OCI-LY7 (cell line): Measurements from ENCODE around the gene CASKIN1. TPM values are rescaled to one million over a fixed set of nuclear protein-coding genes. Genes with fewer than 3 reads are reported as not detected.

Experiments used
- BruUV-seq: library from RNA; stranded (reverse); fragments of 400-500 nt; replicated peaks from 2 replicates; lab custom pipeline; 2021; lab: Mats Ljungman, UMichigan
- CTCF ChIA-PET: fragments of 300-600 bp; sonication (Branson Sonifier 250); formaldehyde crosslinking; loops from one replicate; lab custom pipeline; 2022; ENCODE audit warnings: antibody characterized with exemption; ENCODE audit not compliant: unreplicated experiment; lab: Charles Lee
- POLR2A ChIA-PET: fragments of 300-600 bp; sonication (Branson Sonifier 250); formaldehyde crosslinking; loops from one replicate; lab custom pipeline; 2022; ENCODE audit warnings: antibody characterized with exemption; lab: Charles Lee
- DNase-seq: peaks from one replicate; pipeline ENCODE4 v3.0.0-alpha.2; 2015; ENCODE audit warnings: low spot score
- H2AFZ ChIP-seq: fragments of 200-600 bp; sonication (generic), shearing (Covaris generic); 2 replicates; pipeline ENCODE4 v1.6.1; 2014; ENCODE audit warnings: mild to moderate bottlenecking, antibody characterized with exemption, low read length, moderate library complexity
- H3K27ac ChIP-seq: fragments of 200-600 bp; sonication (generic); 2 replicates; pipeline ENCODE4 v1.5.1; 2014; ENCODE audit warnings: mixed run types, low read depth, mild to moderate bottlenecking, moderate library complexity, low read length, inconsistent platforms; ENCODE audit not compliant: poor library complexity, severe bottlenecking
- H3K36me3 ChIP-seq: fragments of 200-600 bp; sonication (generic); 2 replicates; pipeline ENCODE4 v1.6.1; 2014; ENCODE audit warnings: mild to moderate bottlenecking, antibody characterized with exemption, low read length, moderate library complexity, mixed read lengths; ENCODE audit not compliant: insufficient read depth
- H3K4me1 ChIP-seq: fragments of 200-600 bp; sonication (generic); 2 replicates; pipeline ENCODE4 v1.5.1; 2014; ENCODE audit warnings: mild to moderate bottlenecking, low read length; ENCODE audit not compliant: insufficient read depth, poor library complexity, severe bottlenecking
- H3K4me2 ChIP-seq: fragments of 200-600 bp; sonication (generic); 2 replicates; pipeline ENCODE4 v1.6.1; 2014; ENCODE audit warnings: mild to moderate bottlenecking, low read length
- H3K4me3 ChIP-seq: fragments of 200-600 bp; sonication (generic); 2 replicates; pipeline ENCODE4 v1.5.1; 2014; ENCODE audit warnings: mild to moderate bottlenecking, low read depth, low read length; ENCODE audit not compliant: poor library complexity, severe bottlenecking
- H3K79me2 ChIP-seq: fragments of 200-600 bp; sonication (generic); 2 replicates; pipeline ENCODE4 v1.6.1; 2016; ENCODE audit warnings: low read depth, mild to moderate bottlenecking, low read length, moderate library complexity, mixed read lengths; ENCODE audit not compliant: insufficient read depth
- H3K9me2 ChIP-seq: fragments of 200-600 bp; sonication (generic); 2 replicates; pipeline ENCODE4 v1.6.1; 2016; ENCODE audit warnings: mild to moderate bottlenecking, low read length, mixed read lengths; ENCODE audit not compliant: insufficient read depth
- H3K9me3 ChIP-seq: fragments of 200-600 bp; sonication (generic); 2 replicates; pipeline ENCODE4 v1.6.1; 2014; ENCODE audit warnings: mild to moderate bottlenecking, mixed run types, low read length, mixed read lengths
- H4K20me1 ChIP-seq: fragments of 200-600 bp; sonication (generic); 2 replicates; pipeline ENCODE4 v1.6.1; 2014; ENCODE audit warnings: mild to moderate bottlenecking, antibody characterized with exemption, low read length, moderate library complexity, mixed read lengths; ENCODE audit not compliant: insufficient read depth
- CTCF ChIP-seq: fragments of 200-600 bp; sonication (generic); conservative IDR thresholded peaks from 2 replicates; pipeline ENCODE4 v1.5.1; 2014; ENCODE audit warnings: mild to moderate bottlenecking, antibody characterized with exemption, low read length, moderate library complexity, mixed read lengths
- EZH2phosphoT487 ChIP-seq: fragments of 200-600 bp; sonication (generic); IDR thresholded peaks from 2 replicates; pipeline ENCODE4 v1.6.1; 2018; ENCODE audit warnings: low read depth, borderline replicate concordance, mild to moderate bottlenecking, mixed run types, antibody characterized with exemption, low read length, moderate library complexity, mixed read lengths
- intact Hi-C: fragments of 100-400 bp; cut with micrococcal nuclease; formaldehyde crosslinking; loops from one replicate; pipeline ENCODE4 v1.10.0; 2022; ENCODE audit not compliant: unreplicated experiment
- total RNA-seq, 2 experiments: library from RNA; depleted of rRNA in 1 of 2; stranded (reverse); fragments of >200 nt in 1 of 2; shearing (Covaris generic) in 1 of 2; gene quantifications; 2 replicates each; pipeline ENCODE4 v1.2.3, GENCODE V29; 2014 to 2022

The CASKIN1 gene
- total RNA-seq, 2 experiments from 2014 or later: 0.06 to 0.09 TPM

DNA sequence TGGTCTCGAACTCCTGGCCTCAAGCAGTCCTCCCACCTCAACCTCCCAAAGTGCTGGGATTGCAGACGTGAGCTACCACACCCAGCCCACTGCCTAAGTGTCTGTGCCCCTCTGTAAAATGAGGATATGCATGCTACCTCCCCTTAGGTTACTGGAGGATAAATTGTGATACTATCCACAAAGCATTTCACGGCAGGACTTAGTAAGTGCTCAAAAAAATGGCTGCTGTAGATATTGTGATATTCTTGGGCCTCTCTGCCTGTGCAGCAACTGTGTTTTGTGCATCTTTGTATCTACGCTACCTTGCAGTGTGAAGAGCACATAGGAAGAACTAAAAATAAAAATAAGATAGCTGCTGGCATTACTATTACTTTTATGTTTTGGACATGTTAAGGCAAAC is 1.9 kb upstream of the CASKIN1 start:
- intact Hi-C loops: no loop called here
- ChIA-PET CTCF (no interaction called here), POLR2A (interaction anchor here (0.6 kb wide), 1 partner anchor 55 kb away, joined by 5 read pairs; no protein-coding TSS in a partner anchor)
- H3K36me3 ChIP-seq: no peaks in the 10 kb centered on the region
- H3K9me3 ChIP-seq: no peaks in the 10 kb centered on the region
- H3K79me2 ChIP-seq: no peaks in the 10 kb centered on the region
- H3K4me3 ChIP-seq: no peak overlapping the region
- H3K9me2 ChIP-seq: no peaks in the 10 kb centered on the region
- no peak overlapping the region for H2AFZ ChIP-seq
- BruUV-seq: no TSS peak
- no peak overlapping the region for H3K27ac ChIP-seq
- H3K4me2 ChIP-seq: no peak overlapping the region
- DNase-seq: no peak
- H3K4me1 ChIP-seq: no peaks in the 10 kb centered on the region
- no peaks in the 10 kb centered on the region for H4K20me1 ChIP-seq
- TF ChIP-seq CTCF (no peak), EZH2phosphoT487 (no peak)

- H3K27ac ChIP-seq: no peak overlapping the region
- intact Hi-C loops: no loop called here
- H3K9me3 ChIP-seq: no peaks in the 10 kb centered on the region
- H4K20me1 ChIP-seq: no peaks in the 10 kb centered on the region
- H3K4me1 ChIP-seq: no peaks in the 10 kb centered on the region
- CTCF ChIA-PET: no interaction called here
- H3K79me2 ChIP-seq: no peaks in the 10 kb centered on the region
- no peak for DNase-seq
- no peak overlapping the region for H2AFZ ChIP-seq
- no peaks in the 10 kb centered on the region for H3K9me2 ChIP-seq
- no peaks in the 10 kb centered on the region for H3K36me3 ChIP-seq
- no peak overlapping the region for H3K4me3 ChIP-seq
- no peak overlapping the region for H3K4me2 ChIP-seq
- POLR2A ChIA-PET: interaction anchor here (0.7 kb wide), 1 partner anchor 10 kb away, joined by 3 read pairs; no protein-coding TSS in a partner anchor
- BruUV-seq: no TSS peak
- TF ChIP-seq EZH2phosphoT487 (no peak), CTCF (no peak)
Observed at GRCh38 chr16:2197765-2198164, 1.4 kb upstream of the CASKIN1 start.

DNA sequence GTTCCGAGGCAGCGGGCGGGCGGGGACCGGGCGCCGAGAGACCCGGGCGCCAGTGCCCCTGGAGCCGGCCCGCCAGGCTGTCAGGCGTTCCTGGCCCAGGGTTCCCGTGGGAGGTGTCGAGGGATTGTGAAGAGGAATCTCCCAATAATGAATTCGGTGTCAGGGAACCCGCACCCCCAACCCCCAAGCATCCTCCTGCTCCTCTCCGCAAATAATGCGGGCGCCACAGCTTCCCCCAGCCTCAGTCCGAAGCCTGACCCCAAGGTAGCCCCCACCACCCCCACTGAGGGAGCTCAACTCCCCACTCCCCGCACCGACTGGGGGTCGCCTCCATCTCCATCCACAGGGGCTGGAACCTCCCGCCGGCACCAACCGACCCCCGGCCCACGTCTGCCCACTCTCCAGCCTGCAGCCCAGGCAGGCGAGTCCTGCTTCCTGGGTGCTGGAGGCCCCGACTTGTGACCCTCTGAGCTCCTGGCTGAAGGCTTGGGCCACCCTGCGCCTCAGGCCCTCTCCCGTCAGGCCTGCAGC is 641 bp upstream of the CASKIN1 start:
- no peak overlapping the region for H3K27ac ChIP-seq
- intact Hi-C loops: no loop called here
- no peaks in the 10 kb centered on the region for H3K79me2 ChIP-seq
- ChIA-PET POLR2A (interaction anchor here (0.7 kb wide), 1 partner anchor 9 kb away, joined by 3 read pairs; no protein-coding TSS in a partner anchor), CTCF (no interaction called here)
- H4K20me1 ChIP-seq: no peaks in the 10 kb centered on the region
- no peak overlapping the region for H3K4me3 ChIP-seq
- no peaks in the 10 kb centered on the region for H3K36me3 ChIP-seq
- no peak overlapping the region for H2AFZ ChIP-seq
- no peaks in the 10 kb centered on the region for H3K4me1 ChIP-seq
- no peak overlapping the region for H3K4me2 ChIP-seq
- no peak for DNase-seq
- H3K9me3 ChIP-seq: no peaks in the 10 kb centered on the region
- no TSS peak for BruUV-seq
- TF ChIP-seq EZH2phosphoT487: no peak
- TF ChIP-seq CTCF: no peak
- no peaks in the 10 kb centered on the region for H3K9me2 ChIP-seq
